Measurements from ENCODE around the gene LYPD5.

Gene LYPD5

DNA sequence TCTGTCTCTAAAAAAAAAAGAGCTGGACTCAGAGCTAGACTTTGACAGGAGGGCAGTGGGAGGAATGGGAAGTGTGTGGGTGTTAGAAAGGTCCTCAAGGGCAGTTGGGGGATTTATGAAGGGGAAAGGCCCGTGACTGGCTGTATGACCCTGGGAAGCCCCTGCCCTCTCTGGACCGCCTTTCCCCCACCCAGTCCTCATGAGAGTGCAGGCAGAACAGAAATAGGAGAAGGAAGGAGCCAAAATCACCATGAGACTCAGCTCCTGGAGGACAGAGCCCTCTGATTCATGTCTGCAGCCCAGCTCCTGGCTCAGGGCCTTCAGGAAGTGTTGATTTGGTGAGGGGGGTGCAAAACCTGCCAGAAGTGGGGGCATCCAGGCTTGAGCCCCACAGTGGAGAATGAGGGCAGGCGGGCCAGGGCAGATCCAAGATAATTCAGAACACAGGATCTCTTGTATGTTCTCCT lies 38.7 kb downstream of the LYPD5 start:
- TF ChIP-seq, protein P1, sequence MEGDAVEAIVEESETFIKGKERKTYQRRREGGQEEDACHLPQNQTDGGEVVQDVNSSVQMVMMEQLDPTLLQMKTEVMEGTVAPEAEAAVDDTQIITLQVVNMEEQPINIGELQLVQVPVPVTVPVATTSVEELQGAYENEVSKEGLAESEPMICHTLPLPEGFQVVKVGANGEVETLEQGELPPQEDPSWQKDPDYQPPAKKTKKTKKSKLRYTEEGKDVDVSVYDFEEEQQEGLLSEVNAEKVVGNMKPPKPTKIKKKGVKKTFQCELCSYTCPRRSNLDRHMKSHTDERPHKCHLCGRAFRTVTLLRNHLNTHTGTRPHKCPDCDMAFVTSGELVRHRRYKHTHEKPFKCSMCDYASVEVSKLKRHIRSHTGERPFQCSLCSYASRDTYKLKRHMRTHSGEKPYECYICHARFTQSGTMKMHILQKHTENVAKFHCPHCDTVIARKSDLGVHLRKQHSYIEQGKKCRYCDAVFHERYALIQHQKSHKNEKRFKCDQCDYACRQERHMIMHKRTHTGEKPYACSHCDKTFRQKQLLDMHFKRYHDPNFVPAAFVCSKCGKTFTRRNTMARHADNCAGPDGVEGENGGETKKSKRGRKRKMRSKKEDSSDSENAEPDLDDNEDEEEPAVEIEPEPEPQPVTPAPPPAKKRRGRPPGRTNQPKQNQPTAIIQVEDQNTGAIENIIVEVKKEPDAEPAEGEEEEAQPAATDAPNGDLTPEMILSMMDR (IDR thresholded peaks at IDR 0.05; ENCODE audit: low read depth, low read length), result no peak
- no peak overlapping the region for H3K4me3 ChIP-seq (ENCODE audit: low read depth, low read length)
- no peaks in the 10 kb centered on the region for H3K9me3 ChIP-seq
- DNase-seq, result no peak
- H3K4me1 ChIP-seq, result no peaks in the 10 kb centered on the region
- no peaks in the 10 kb centered on the region for H3K36me3 ChIP-seq
- H3K27me3 ChIP-seq, result no peaks in the 10 kb centered on the region

DNA sequence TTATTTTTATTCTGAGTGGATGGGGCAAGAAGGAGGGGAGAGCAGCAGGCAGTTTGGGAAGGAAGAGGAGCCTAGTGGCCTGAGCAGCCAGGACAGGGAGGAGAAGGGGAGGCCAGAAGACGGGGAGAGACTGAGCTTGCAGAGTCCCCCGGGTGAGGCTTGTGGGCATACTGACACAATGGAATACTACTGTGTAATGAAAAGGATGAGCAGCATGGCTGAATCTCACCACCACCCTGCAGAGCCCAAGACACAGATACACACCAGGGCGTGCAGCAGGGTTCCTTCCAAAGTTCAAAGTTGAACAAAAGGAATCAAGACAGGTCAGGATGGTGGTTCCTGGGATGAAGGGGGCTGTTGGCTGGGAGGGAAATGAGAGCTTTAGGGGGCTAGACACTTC lies 39.4 kb downstream of the LYPD5 start:
- Histone ChIP-seq H3K4me1 (no peaks in the 10 kb centered on the region), H3K36me3 (no peaks in the 10 kb centered on the region), H3K4me3 (ENCODE audit: low read depth, low read length) (no peak overlapping the region), H3K9me3 (no peaks in the 10 kb centered on the region), H3K27me3 (no peaks in the 10 kb centered on the region)
- DNase-seq, result no peak
- TF ChIP-seq, protein P1 (IDR thresholded peaks at IDR 0.05; ENCODE audit: low read depth, low read length), result no peak

DNA sequence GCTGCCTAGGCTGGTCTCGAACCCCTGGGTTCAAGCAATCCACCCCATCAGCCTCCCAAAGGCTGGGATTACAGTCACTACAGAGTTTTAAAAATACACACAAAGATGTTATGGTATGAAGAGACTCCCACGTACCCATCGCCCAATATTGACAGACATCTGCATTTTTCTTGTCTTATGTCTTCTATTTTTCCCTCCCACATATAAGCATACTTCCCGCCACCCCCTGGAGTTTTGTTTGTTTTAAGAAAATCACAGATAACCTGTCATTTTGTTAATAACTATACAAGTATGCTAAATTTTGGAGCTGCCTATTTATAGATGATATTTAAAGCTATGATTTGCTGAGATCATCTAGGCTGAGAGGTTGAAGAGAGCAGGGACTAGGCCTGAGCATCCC lies 41.3 kb downstream of the LYPD5 start:
- DNase-seq, result no peak
- Histone ChIP-seq H3K9me3 (no peaks in the 10 kb centered on the region), H3K36me3 (peaks cover 2% of the 10 kb centered on the region; the same call in 1 of the 2 replicates), H3K4me1 (no peaks in the 10 kb centered on the region), H3K4me3 (ENCODE audit: low read depth, low read length) (no peak overlapping the region), H3K27me3 (no peaks in the 10 kb centered on the region)
- TF ChIP-seq, protein P1 (IDR thresholded peaks at IDR 0.05; ENCODE audit: low read depth, low read length), result no peak

DNA sequence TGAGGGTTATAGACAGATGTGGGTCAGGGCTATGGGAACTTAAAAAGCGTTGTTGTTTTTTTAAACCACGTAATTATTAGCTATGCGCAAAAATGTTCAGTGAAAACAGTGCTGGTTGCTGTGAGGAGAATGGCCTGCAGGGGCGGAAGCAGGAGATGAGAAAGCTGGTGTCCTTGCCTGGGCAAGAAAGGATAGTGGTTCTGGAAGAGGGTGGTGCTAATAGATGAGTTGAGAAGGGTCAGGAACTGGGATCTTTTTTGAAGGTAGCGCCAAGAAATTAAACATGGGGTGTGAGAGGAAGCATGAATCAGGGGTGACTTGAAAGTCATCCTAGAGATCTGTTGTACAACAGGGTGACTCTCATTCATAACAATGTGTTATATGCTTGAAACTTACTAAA lies 42.7 kb downstream of the LYPD5 start:
- peaks cover 2% of the 10 kb centered on the region; the same call in 1 of the 2 replicates for H3K36me3 ChIP-seq
- H3K4me3 ChIP-seq (ENCODE audit: low read depth, low read length), result no peak overlapping the region
- TF ChIP-seq, protein P1 (IDR thresholded peaks at IDR 0.05; ENCODE audit: low read depth, low read length), result peak; percentile 15; the same call in 1 of the 2 replicates
- H3K4me1 ChIP-seq, result no peaks in the 10 kb centered on the region
- DNase-seq, result no peak
- H3K9me3 ChIP-seq, result no peaks in the 10 kb centered on the region
- H3K27me3 ChIP-seq, result no peaks in the 10 kb centered on the region

DNA sequence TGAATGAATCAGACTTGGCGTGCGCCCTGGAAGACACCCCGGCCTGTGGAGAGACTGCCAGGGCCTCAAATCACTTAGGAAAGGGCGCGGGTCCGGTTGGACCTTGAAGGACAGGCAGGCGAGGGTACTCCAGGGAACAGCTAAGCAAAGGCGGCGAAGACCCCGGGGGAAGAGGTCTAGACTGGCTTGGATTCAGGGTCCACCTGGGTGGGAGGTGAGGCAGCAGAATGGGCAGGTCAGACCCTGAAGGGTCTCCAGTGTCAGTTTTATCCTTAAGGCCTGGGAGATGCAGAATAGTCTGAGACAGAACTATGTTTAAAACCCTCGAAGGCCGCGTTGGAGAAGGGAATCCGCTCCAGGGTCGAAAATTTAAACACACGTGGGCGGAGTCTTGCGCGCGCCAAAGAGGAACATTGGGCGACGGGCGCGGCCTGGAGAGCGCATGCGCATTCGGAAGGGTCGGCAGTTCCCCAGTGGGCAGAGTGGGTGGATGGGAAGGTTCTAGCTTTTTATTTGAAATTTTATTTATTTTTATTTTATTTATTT lies 46.9 kb downstream of the LYPD5 start:
- peak; percentile 66 for DNase-seq
- peak overlapping the region; percentile 82 for H3K4me3 ChIP-seq (ENCODE audit: low read depth, low read length)
- no peaks in the 10 kb centered on the region for H3K9me3 ChIP-seq
- H3K4me1 ChIP-seq, result no peaks in the 10 kb centered on the region
- no peaks in the 10 kb centered on the region for H3K27me3 ChIP-seq
- peaks cover 15% of the 10 kb centered on the region for H3K36me3 ChIP-seq
- TF ChIP-seq, protein P1 (IDR thresholded peaks at IDR 0.05; ENCODE audit: low read depth, low read length), result no peak

DNA sequence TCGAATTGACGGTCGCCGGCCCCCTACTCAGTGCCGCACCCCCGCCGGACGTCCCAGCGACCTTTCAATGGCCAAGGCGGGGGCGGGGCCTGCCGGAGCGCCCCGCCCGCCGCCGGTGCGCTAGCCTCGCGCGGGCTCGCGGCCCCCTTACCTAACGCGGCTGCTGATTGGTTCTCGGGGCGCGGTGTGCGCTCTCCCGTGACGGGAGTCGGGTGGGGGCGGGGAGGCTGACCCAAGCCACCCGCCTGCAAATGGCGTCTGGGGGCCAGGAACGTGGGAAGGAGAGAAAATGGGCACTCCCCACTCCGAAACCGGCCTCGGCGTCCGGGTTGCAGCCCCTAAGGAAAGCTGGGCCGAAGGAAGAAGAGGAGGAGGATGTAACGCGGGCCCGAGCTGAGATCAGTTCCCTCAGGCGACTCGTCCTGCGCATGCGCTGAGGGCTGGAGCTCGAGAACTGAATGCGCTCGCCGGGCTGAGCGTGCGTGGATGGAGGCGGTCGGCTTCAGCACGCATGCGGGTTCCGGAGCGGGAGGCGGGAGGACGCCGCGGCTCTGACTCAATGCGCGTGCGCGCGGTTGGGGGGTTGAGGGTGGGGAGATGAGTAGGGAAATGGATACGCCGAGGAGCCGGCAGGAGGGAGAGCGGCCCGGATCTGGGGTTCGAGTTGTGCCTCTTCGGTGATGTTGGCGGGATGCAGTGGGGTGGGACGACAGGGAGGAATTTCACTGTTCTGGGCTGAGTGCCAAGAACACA lies 47.6 kb downstream of the LYPD5 start, which contains the start of gene SMG9:
TSS of gene SMG9 (minus strand) at position 460 of the 753 bp plus-strand sequence. CDS start 4,221 bp downstream, outside the sequence.
- Histone ChIP-seq H3K36me3 (peaks cover 21% of the 10 kb centered on the region), H3K4me3 (ENCODE audit: low read depth, low read length) (peak within 1 kb of the TSS; percentile 82), H3K9me3 (no peaks in the 10 kb centered on the region), H3K27me3 (no peaks in the 10 kb centered on the region), H3K4me1 (no peaks in the 10 kb centered on the region)
- TF ChIP-seq, protein P1 (IDR thresholded peaks at IDR 0.05; ENCODE audit: low read depth, low read length), result no peak
- DNase-seq, result peak; percentile 98

Data from BE2C (cell line).